H9 (cell line): ENCODE results near the gene ITPRIPL2. TPM values are rescaled to one million over a fixed set of nuclear protein-coding genes. Genes with fewer than 3 reads are reported as not detected.

ENCODE experiments used
- DNase-seq: peaks from one replicate; pipeline ENCODE4 v3.0.0-alpha.2; 2017
- H2AFZ ChIP-seq: one replicate; pipeline ENCODE4 v1.6.1; 2013; ENCODE audit warnings: mild to moderate bottlenecking, low read length, control low read depth, moderate library complexity
- H2AK5ac ChIP-seq: 2 replicates; pipeline ENCODE4 v1.6.1; 2013; ENCODE audit warnings: low read length, control low read depth, mixed read lengths; ENCODE audit not compliant: insufficient read length
- H2BK120ac ChIP-seq: one replicate; pipeline ENCODE4 v1.6.1; 2013; ENCODE audit warnings: low read depth, mild to moderate bottlenecking, low read length, control low read depth, inconsistent platforms; ENCODE audit not compliant: poor library complexity, severe bottlenecking
- H2BK12ac ChIP-seq: 2 replicates; pipeline ENCODE4 v1.6.1; 2013; ENCODE audit warnings: low read length, control low read depth, mixed read lengths, low read depth; ENCODE audit not compliant: insufficient read length
- H2BK15ac ChIP-seq: 2 replicates; pipeline ENCODE4 v1.6.1; 2013; ENCODE audit warnings: low read depth, low read length, control low read depth
- H2BK20ac ChIP-seq: one replicate; pipeline ENCODE4 v1.6.1; 2013; ENCODE audit warnings: low read depth, mild to moderate bottlenecking, low read length, control low read depth, inconsistent platforms; ENCODE audit not compliant: poor library complexity, severe bottlenecking
- H2BK5ac ChIP-seq: 2 replicates; pipeline ENCODE4 v1.6.1; 2013; ENCODE audit warnings: low read length, control low read depth, mixed read lengths; ENCODE audit not compliant: insufficient read length
- H3K14ac ChIP-seq: 2 replicates; pipeline ENCODE4 v1.6.1; 2013; ENCODE audit warnings: low read length, control low read depth; ENCODE audit not compliant: insufficient read depth
- H3K18ac ChIP-seq: 2 replicates; pipeline ENCODE4 v1.6.1; 2013; ENCODE audit warnings: low read depth, mild to moderate bottlenecking, mixed read lengths, low read length, control low read depth; ENCODE audit not compliant: insufficient read length
- H3K23ac ChIP-seq: 2 replicates; pipeline ENCODE4 v1.6.1; 2013; ENCODE audit warnings: low read length, control low read depth, mixed read lengths, low read depth; ENCODE audit not compliant: insufficient read length
- H3K23me2 ChIP-seq: 2 replicates; pipeline ENCODE4 v1.6.1; 2013; ENCODE audit warnings: low read depth, mild to moderate bottlenecking, mixed read lengths, low read length, control low read depth; ENCODE audit not compliant: insufficient read length, poor library complexity, severe bottlenecking
- H3K27ac ChIP-seq: 2 replicates; pipeline ENCODE4 v1.5.1; 2013; ENCODE audit warnings: low read length, control low read depth, mixed read lengths, low read depth; ENCODE audit not compliant: insufficient read length
- H3K27me3 ChIP-seq: 2 replicates; pipeline ENCODE4 v1.6.1; 2013; ENCODE audit warnings: low read length, control low read depth, inconsistent platforms; ENCODE audit not compliant: insufficient read depth
- H3K4ac ChIP-seq: 2 replicates; pipeline ENCODE4 v1.6.1; 2013; ENCODE audit warnings: low read depth, mild to moderate bottlenecking, control low read depth, inconsistent platforms, low read length, moderate library complexity
- H3K4me1 ChIP-seq: 2 replicates; pipeline ENCODE4 v1.6.1; 2013; ENCODE audit warnings: low read length, control low read depth, inconsistent platforms; ENCODE audit not compliant: insufficient read depth
- H3K4me2 ChIP-seq: 2 replicates; pipeline ENCODE4 v1.6.1; 2013; ENCODE audit warnings: low read length, control low read depth, mixed read lengths; ENCODE audit not compliant: insufficient read length, insufficient read depth
- H3K56ac ChIP-seq: 2 replicates; pipeline ENCODE4 v1.6.1; 2013; ENCODE audit warnings: low read depth, mild to moderate bottlenecking, mixed read lengths, low read length, control low read depth; ENCODE audit not compliant: insufficient read length
- H3K79me1 ChIP-seq: 2 replicates; pipeline ENCODE4 v1.6.1; 2013; ENCODE audit warnings: low read depth, mild to moderate bottlenecking, moderate library complexity, low read length, control low read depth, inconsistent platforms; ENCODE audit not compliant: insufficient read depth, poor library complexity, severe bottlenecking
- H3K79me2 ChIP-seq: 2 replicates; pipeline ENCODE4 v1.6.1; 2013; ENCODE audit warnings: low read length, control low read depth, inconsistent platforms; ENCODE audit not compliant: insufficient read depth
- H3K9ac ChIP-seq: 2 replicates; pipeline ENCODE4 v1.6.1; 2013; ENCODE audit warnings: low read length, control low read depth, mixed read lengths; ENCODE audit not compliant: insufficient read length; ENCODE audit errors: extremely low read depth
- H3K9me3 ChIP-seq: one replicate; pipeline ENCODE4 v1.6.1; 2013; ENCODE audit warnings: low read depth, low read length, inconsistent platforms; ENCODE audit not compliant: control insufficient read depth
- H3T11ph ChIP-seq: one replicate; pipeline ENCODE4 v1.6.1; 2013; ENCODE audit warnings: mild to moderate bottlenecking, low read length, control low read depth, inconsistent platforms
- H4K20me1 ChIP-seq: one replicate; pipeline ENCODE4 v1.6.1; 2013; ENCODE audit not compliant: control insufficient read depth, insufficient read length, insufficient read depth
- H4K5ac ChIP-seq: 2 replicates; pipeline ENCODE4 v1.6.1; 2013; ENCODE audit warnings: low read depth, mild to moderate bottlenecking, mixed read lengths, low read length, control low read depth; ENCODE audit not compliant: insufficient read length
- H4K8ac ChIP-seq: replicated peaks from 2 replicates; pipeline ENCODE4 v1.6.1; 2013; ENCODE audit warnings: low read length, control low read depth, mixed read lengths, low read depth; ENCODE audit not compliant: insufficient read length
- H4K91ac ChIP-seq: 2 replicates; pipeline ENCODE4 v1.6.1; 2013; ENCODE audit warnings: low read depth, mild to moderate bottlenecking, moderate library complexity, mixed read lengths, low read length, control low read depth; ENCODE audit not compliant: insufficient read length
- H3K27ac Mint-ChIP-seq, 3 experiments: 2 replicates in 2 of 3; 3 replicates in 1 of 3; pipeline ENCODE4 v1.8.0; 2020 to 2021; ENCODE audit warnings: mixed read lengths in 3 of 3, mild to moderate bottlenecking in 1 of 3, moderate library complexity in 1 of 3
- H3K27me3 Mint-ChIP-seq: 2 replicates; pipeline ENCODE4 v1.8.0; 2021; ENCODE audit warnings: low read depth, mild to moderate bottlenecking, moderate library complexity, mixed read lengths
- H3K36me3 Mint-ChIP-seq, 3 experiments: 2 replicates in 2 of 3; 3 replicates in 1 of 3; pipeline ENCODE4 v1.8.0; 2020 to 2021; ENCODE audit warnings: low read depth in 3 of 3, mixed read lengths in 3 of 3; ENCODE audit not compliant: insufficient read depth in 1 of 3
- H3K4me1 Mint-ChIP-seq, 2 experiments: 2 replicates each; pipeline ENCODE4 v1.8.0; 2020; ENCODE audit warnings: mixed read lengths in 2 of 2
- H3K4me3 Mint-ChIP-seq, 2 experiments: 2 replicates in 1 of 2; 3 replicates in 1 of 2; pipeline ENCODE4 v1.8.0; 2020 to 2021; ENCODE audit warnings: mild to moderate bottlenecking in 2 of 2, mixed read lengths in 2 of 2, moderate library complexity in 1 of 2
- H3K9me3 Mint-ChIP-seq, 2 experiments: 2 replicates in 1 of 2; 3 replicates in 1 of 2; pipeline ENCODE4 v1.8.0; 2020; ENCODE audit warnings: mild to moderate bottlenecking in 2 of 2, mixed read lengths in 2 of 2, moderate library complexity in 1 of 2
- WGBS: extraction: QIAGEN DNeasy Blood & Tissue Kit; methylation state at CpG from one replicate; pipeline ENCODE4 v1.1.7; 2013; ENCODE audit warnings: missing lambda C conversion rate, low lambda C conversion rate, mixed read lengths; ENCODE audit not compliant: insufficient read length; ENCODE audit errors: extremely low coverage; 5-methylcytosine and 5-hydroxymethylcytosine counted together
- total RNA-seq: library from RNA; stranded (reverse); gene quantifications from 2 replicates; pipeline ENCODE4 v1.2.1, GENCODE V29; 2021
- TF ChIP-seq, protein P1 (sequence below): fragments of 200-600 bp; sonication (generic); conservative IDR thresholded peaks from 3 replicates; pipeline ENCODE4 v1.8.0; 2021; ENCODE audit warnings: antibody characterized with exemption, mild to moderate bottlenecking

The ITPRIPL2 gene
- total RNA-seq, 1 experiment from 2014 or later: 9.1 TPM

DNA sequence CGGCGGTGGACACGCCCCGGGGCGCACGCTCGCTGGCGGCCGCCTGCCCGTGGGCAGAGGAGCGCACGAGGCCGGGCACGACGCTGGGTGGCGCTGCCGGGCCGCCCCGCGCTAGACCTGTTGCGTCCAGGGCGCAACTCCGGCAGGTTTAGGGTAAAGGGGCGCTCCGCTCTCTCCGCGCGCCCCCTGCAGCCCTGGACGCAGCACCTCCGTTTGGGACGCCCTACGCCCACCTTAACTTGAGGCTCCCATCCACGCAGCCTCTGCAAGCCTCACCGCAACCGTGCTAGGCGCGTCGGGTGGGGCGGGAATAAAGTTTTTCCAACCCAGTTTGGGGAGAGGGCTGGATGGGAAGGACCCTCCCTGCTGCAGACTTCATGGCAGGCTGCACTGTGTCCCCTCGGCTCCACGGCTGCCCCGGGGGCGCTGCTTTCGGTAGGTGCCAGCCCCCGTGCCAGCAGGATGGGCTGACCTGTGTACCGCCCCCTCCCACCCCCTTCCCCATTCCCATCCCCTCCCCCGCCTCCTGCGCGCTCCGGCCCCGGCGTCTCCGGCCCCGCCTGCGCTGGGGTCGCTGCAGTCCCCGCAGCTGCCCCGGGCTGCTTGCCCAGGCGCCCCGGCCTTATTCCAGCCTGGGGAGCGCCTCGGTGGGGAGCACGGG is 54.1 kb downstream of the ITPRIPL2 start, which contains the start of gene SYT17:
SYT17 (plus strand) TSS at position 531 of the 661 bp plus-strand sequence. CDS start 407 bp downstream, outside the sequence.
- no peaks in the 10 kb centered on the region for H3K9me3 Mint-ChIP-seq
- Histone ChIP-seq H3K14ac (no peak within 1 kb of the TSS; the same call in 1 of the 2 replicates), H3K4ac (no peak within 1 kb of the TSS), H2BK20ac (no peak within 1 kb of the TSS), H3K79me1 (no peaks in the 10 kb centered on the region), H2BK12ac (no peak within 1 kb of the TSS), H3K9me3 (no peaks in the 10 kb centered on the region), H3T11ph (no peak within 1 kb of the TSS), H2AK5ac (no peak within 1 kb of the TSS), H2BK15ac (no peak within 1 kb of the TSS), H3K23ac (no peak within 1 kb of the TSS), H3K23me2 (peaks cover 12% of the 10 kb centered on the region), H4K8ac (no peak within 1 kb of the TSS), H3K79me2 (no peaks in the 10 kb centered on the region), H2BK120ac (no peak within 1 kb of the TSS), H2AFZ (no peak within 1 kb of the TSS), H4K20me1 (no peaks in the 10 kb centered on the region), H3K4me2 (peak within 1 kb of the TSS; percentile 60), H4K5ac (no peak within 1 kb of the TSS), H3K27ac (no peak within 1 kb of the TSS), H3K27me3 (peaks cover 6% of the 10 kb centered on the region; the same call in 1 of the 2 replicates), H3K18ac (no peak within 1 kb of the TSS), H3K9ac (no peak within 1 kb of the TSS), H4K91ac (no peak within 1 kb of the TSS), H3K56ac (no peak within 1 kb of the TSS), H3K4me1 (no peaks in the 10 kb centered on the region), H2BK5ac (no peak within 1 kb of the TSS)
- TF ChIP-seq, protein P1, sequence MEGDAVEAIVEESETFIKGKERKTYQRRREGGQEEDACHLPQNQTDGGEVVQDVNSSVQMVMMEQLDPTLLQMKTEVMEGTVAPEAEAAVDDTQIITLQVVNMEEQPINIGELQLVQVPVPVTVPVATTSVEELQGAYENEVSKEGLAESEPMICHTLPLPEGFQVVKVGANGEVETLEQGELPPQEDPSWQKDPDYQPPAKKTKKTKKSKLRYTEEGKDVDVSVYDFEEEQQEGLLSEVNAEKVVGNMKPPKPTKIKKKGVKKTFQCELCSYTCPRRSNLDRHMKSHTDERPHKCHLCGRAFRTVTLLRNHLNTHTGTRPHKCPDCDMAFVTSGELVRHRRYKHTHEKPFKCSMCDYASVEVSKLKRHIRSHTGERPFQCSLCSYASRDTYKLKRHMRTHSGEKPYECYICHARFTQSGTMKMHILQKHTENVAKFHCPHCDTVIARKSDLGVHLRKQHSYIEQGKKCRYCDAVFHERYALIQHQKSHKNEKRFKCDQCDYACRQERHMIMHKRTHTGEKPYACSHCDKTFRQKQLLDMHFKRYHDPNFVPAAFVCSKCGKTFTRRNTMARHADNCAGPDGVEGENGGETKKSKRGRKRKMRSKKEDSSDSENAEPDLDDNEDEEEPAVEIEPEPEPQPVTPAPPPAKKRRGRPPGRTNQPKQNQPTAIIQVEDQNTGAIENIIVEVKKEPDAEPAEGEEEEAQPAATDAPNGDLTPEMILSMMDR: peak; percentile 93
- no CpG with 5 or more reads among the region's 63 CpGs for WGBS
- DNase-seq: peak; percentile 83
- H3K27me3 Mint-ChIP-seq: peaks cover 30% of the 10 kb centered on the region
- H3K27ac Mint-ChIP-seq: no peak within 1 kb of the TSS
- peak within 1 kb of the TSS; percentile 75 to 85 for H3K4me3 Mint-ChIP-seq
- peaks cover 4% of the 10 kb centered on the region in 2 experiments for H3K4me1 Mint-ChIP-seq
- no peaks in the 10 kb centered on the region for H3K36me3 Mint-ChIP-seq
